HG03108 (cell line): Measurements from ENCODE around the gene TRIO.

ENCODE experiments used
- ATAC-seq: cut with Tn5 transposase; IDR thresholded peaks from one replicate; pipeline ENCODE4 v1.9.1; 2021; ENCODE audit warnings: moderate library complexity; ENCODE audit not compliant: unreplicated experiment

TRIO gene

GRCh38 chr5:14122089-14122488 lies 21.1 kb upstream of the TRIO start:
- no peak for ATAC-seq

- ATAC-seq, result no peak
These were observed 19.6 kb upstream of the TRIO start for GRCh38 chr5:14123551-14123950.

- no peak for ATAC-seq
These were observed 19.1 kb upstream of the TRIO start for GRCh38 chr5:14123974-14124482.

- no peak for ATAC-seq
These were observed 17.9 kb upstream of the TRIO start for GRCh38 chr5:14125262-14125661.

- ATAC-seq, result no peak
These were observed 15.6 kb upstream of the TRIO start for GRCh38 chr5:14127587-14127986.

GRCh38 chr5:14128079-14128478 lies 15.1 kb upstream of the TRIO start:
- no peak for ATAC-seq

- no peak for ATAC-seq
These were observed 14.0 kb upstream of the TRIO start for GRCh38 chr5:14129123-14129522.

- no peak for ATAC-seq
These were observed 11.2 kb upstream of the TRIO start for GRCh38 chr5:14131855-14132503.

GRCh38 chr5:14133394-14133793 lies 9.7 kb upstream of the TRIO start:
- no peak for ATAC-seq

- no peak for ATAC-seq
These were observed 9.1 kb upstream of the TRIO start for GRCh38 chr5:14134083-14134482.

- ATAC-seq, result no peak
These were observed 8.4 kb upstream of the TRIO start for GRCh38 chr5:14134771-14135170.

GRCh38 chr5:14135621-14136020 lies 7.5 kb upstream of the TRIO start:
- no peak for ATAC-seq

- ATAC-seq, result no peak
These were observed 6.9 kb upstream of the TRIO start for GRCh38 chr5:14136228-14136627.

GRCh38 chr5:14138608-14139540 lies 4.3 kb upstream of the TRIO start:
- ATAC-seq, result no peak

GRCh38 chr5:14141764-14142163 lies 1.4 kb upstream of the TRIO start:
- no peak for ATAC-seq

- ATAC-seq, result peak; percentile 4
These were observed 828 bp upstream of the TRIO start for GRCh38 chr5:14142202-14142826.

- peak; percentile 2 for ATAC-seq
These were observed 351 bp downstream of the TRIO start for GRCh38 chr5:14143546-14143840.

- peak; percentile 4 for ATAC-seq
These were observed 871 bp downstream of the TRIO start for GRCh38 chr5:14143841-14144585.

GRCh38 chr5:14144586-14145434 lies 1.7 kb downstream of the TRIO start:
- ATAC-seq, result peak; percentile 32
